Ovary (tissue), 3 donors: ENCODE results near the gene HCRTR1.

Experiments used
- CTCF ChIP-seq, 3 donors: fragments of 450-650 bp in 2 of 3; fragments of 200-600 bp in 1 of 3; IDR thresholded peaks; one replicate each; pipeline versions ENCODE4 v1.5.1 to v1.8.0; 2016 to 2022; ENCODE audit warnings: antibody characterized with exemption in 3 of 3, mild to moderate bottlenecking in 1 of 3
- EP300 ChIP-seq: sonication (generic); formaldehyde crosslinking; IDR thresholded peaks from one replicate; pipeline ENCODE4 v1.6.1; 2017; ENCODE audit warnings: antibody characterized with exemption
- donor health status: DM: no; HTN: no; CAD: no.

- TF ChIP-seq CTCF (IDR thresholded peaks at IDR 0.05) (no peak), EP300 (no peak)
Measured at GRCh38 chr1:31650161-31651088, 32.9 kb downstream of the HCRTR1 start.
